ENCODE measurements around the gene RBM38.

RBM38 gene

GRCh38 chr20:57385940-57386339 lies 5.3 kb upstream of the RBM38 start:
- H2AFZ ChIP-seq, result no peak overlapping the region
- H3K79me2 ChIP-seq, result no peaks in the 10 kb centered on the region
- H3K27ac ChIP-seq, result no peak overlapping the region
- H3K9ac ChIP-seq, result no peak overlapping the region
- H3K4me2 ChIP-seq (ENCODE audit: low read length), result no peak overlapping the region
- no peaks in the 10 kb centered on the region for H3K4me1 ChIP-seq
- TF ChIP-seq, protein P1, sequence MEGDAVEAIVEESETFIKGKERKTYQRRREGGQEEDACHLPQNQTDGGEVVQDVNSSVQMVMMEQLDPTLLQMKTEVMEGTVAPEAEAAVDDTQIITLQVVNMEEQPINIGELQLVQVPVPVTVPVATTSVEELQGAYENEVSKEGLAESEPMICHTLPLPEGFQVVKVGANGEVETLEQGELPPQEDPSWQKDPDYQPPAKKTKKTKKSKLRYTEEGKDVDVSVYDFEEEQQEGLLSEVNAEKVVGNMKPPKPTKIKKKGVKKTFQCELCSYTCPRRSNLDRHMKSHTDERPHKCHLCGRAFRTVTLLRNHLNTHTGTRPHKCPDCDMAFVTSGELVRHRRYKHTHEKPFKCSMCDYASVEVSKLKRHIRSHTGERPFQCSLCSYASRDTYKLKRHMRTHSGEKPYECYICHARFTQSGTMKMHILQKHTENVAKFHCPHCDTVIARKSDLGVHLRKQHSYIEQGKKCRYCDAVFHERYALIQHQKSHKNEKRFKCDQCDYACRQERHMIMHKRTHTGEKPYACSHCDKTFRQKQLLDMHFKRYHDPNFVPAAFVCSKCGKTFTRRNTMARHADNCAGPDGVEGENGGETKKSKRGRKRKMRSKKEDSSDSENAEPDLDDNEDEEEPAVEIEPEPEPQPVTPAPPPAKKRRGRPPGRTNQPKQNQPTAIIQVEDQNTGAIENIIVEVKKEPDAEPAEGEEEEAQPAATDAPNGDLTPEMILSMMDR (IDR thresholded peaks at IDR 0.05), result no peak
- no peak overlapping the region for H3K4me3 ChIP-seq (ENCODE audit: low read depth, low read length)
- H3K27me3 ChIP-seq (ENCODE audit: control insufficient read depth, insufficient read depth, low read length), result no peaks in the 10 kb centered on the region
- H3K36me3 ChIP-seq (ENCODE audit: control insufficient read depth, insufficient read depth, low read length), result no peaks in the 10 kb centered on the region
- H3K9me3 ChIP-seq (ENCODE audit: control insufficient read depth, low read length), result no peaks in the 10 kb centered on the region

- H3K4me1 ChIP-seq, result no peaks in the 10 kb centered on the region
- H2AFZ ChIP-seq, result no peak overlapping the region
- H3K9me3 ChIP-seq (ENCODE audit: control insufficient read depth, low read length), result no peaks in the 10 kb centered on the region
- no peaks in the 10 kb centered on the region for H3K36me3 ChIP-seq (ENCODE audit: control insufficient read depth, insufficient read depth, low read length)
- TF ChIP-seq, protein P1 (IDR thresholded peaks at IDR 0.05), result no peak
- no peak overlapping the region for H3K4me2 ChIP-seq (ENCODE audit: low read length)
- no peak overlapping the region for H3K9ac ChIP-seq
- no peak overlapping the region for H3K27ac ChIP-seq
- no peak overlapping the region for H3K4me3 ChIP-seq (ENCODE audit: low read depth, low read length)
- no peaks in the 10 kb centered on the region for H3K79me2 ChIP-seq
- no peaks in the 10 kb centered on the region for H3K27me3 ChIP-seq (ENCODE audit: control insufficient read depth, insufficient read depth, low read length)
Measured at GRCh38 chr20:57386762-57387161, 4.4 kb upstream of the RBM38 start.

- Histone ChIP-seq H3K79me2 (no peaks in the 10 kb centered on the region), H2AFZ (no peak overlapping the region), H3K4me3 (ENCODE audit: low read depth, low read length) (no peak overlapping the region), H3K27me3 (ENCODE audit: control insufficient read depth, insufficient read depth, low read length) (no peaks in the 10 kb centered on the region), H3K4me1 (no peaks in the 10 kb centered on the region), H3K36me3 (ENCODE audit: control insufficient read depth, insufficient read depth, low read length) (no peaks in the 10 kb centered on the region), H3K27ac (no peak overlapping the region), H3K4me2 (ENCODE audit: low read length) (no peak overlapping the region), H3K9me3 (ENCODE audit: control insufficient read depth, low read length) (no peaks in the 10 kb centered on the region), H3K9ac (no peak overlapping the region)
- TF ChIP-seq, protein P1 (IDR thresholded peaks at IDR 0.05), result no peak
Measured at GRCh38 chr20:57387463-57387862, 3.7 kb upstream of the RBM38 start.

DNA sequence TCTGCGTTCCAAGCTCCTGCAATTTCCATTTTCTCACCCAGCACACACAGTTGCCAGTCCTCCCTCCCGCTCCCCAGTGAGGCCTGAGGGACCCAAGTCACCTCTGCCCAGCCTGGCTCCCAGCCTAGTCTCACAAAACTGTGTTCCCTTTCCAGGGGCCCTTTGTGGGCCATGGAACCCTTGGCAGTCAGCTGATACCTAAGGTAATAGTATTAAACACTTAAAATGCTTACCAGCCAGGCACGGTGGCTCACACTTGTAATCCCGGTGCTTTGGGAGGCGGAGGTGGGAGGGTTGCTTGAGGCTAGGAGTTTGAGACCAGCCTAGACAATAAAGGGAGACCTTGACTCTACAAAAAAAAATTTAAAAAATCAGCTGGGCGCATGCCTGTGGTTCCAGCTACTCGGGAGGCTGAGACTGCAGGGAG lies 3.2 kb upstream of the RBM38 start:
- no peaks in the 10 kb centered on the region for H3K9me3 ChIP-seq (ENCODE audit: control insufficient read depth, low read length)
- no peak overlapping the region for H3K27ac ChIP-seq
- H3K79me2 ChIP-seq, result no peaks in the 10 kb centered on the region
- no peak overlapping the region for H3K4me3 ChIP-seq (ENCODE audit: low read depth, low read length)
- no peaks in the 10 kb centered on the region for H3K36me3 ChIP-seq (ENCODE audit: control insufficient read depth, insufficient read depth, low read length)
- no peak overlapping the region for H3K4me2 ChIP-seq (ENCODE audit: low read length)
- no peak overlapping the region for H2AFZ ChIP-seq
- H3K9ac ChIP-seq, result no peak overlapping the region
- H3K27me3 ChIP-seq (ENCODE audit: control insufficient read depth, insufficient read depth, low read length), result no peaks in the 10 kb centered on the region
- TF ChIP-seq, protein P1 (IDR thresholded peaks at IDR 0.05), result no peak
- H3K4me1 ChIP-seq, result no peaks in the 10 kb centered on the region

DNA sequence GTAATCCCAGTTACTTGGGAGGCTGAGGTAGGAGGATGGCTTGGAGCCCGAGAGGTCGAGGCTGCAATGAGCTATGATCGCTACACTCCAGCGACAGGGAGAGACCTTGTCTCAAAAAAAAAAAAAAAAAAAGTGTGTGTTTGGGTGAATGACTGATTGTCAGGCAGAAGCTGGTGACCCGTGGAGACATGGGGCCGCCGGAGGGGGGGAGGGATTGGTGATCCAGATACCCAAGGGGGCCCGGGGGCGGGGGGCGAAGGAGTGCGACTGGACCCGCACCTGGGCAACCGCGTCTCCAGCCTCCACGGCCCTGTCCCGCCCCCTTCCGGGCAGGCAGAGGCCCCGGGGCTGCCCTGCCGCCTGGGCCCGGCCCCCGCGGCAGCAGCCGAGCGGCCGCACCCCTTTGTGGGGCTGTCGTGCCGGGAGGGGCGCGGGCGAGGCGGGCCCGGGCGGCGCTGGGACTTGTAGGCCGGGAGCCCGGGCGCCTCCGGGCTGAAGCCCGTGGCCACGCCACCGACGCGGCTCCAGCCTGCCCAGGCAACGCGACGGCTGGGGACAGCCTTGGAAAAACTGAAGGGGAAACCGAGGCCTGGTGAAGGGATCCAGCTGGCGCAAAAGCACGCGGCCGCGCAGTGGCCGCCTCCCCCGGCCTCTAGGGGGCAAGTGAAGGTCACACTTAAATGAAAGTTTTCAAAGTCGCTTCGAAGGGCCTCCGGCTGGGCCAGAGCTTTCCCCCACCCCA lies 2.1 kb upstream of the RBM38 start:
- Histone ChIP-seq H3K27ac (no peak overlapping the region), H3K4me1 (no peaks in the 10 kb centered on the region), H3K4me2 (ENCODE audit: low read length) (peak overlapping the region; percentile 66), H3K79me2 (no peaks in the 10 kb centered on the region), H3K4me3 (ENCODE audit: low read depth, low read length) (peak overlapping the region; percentile 12), H3K9ac (no peak overlapping the region), H2AFZ (peak overlapping the region; percentile 84), H3K36me3 (ENCODE audit: control insufficient read depth, insufficient read depth, low read length) (no peaks in the 10 kb centered on the region), H3K9me3 (ENCODE audit: control insufficient read depth, low read length) (no peaks in the 10 kb centered on the region), H3K27me3 (ENCODE audit: control insufficient read depth, insufficient read depth, low read length) (no peaks in the 10 kb centered on the region)
- TF ChIP-seq, protein P1 (IDR thresholded peaks at IDR 0.05), result no peak

All from parathyroid adenoma (tissue), 2 donors.